MV-4-11 (cell line): ENCODE measurements around the gene TPRG1L.

Experiments used
- DNase-seq: peaks from one replicate; lab custom pipeline; 2025; lab: John Stamatoyannopoulos, UW

TPRG1L gene

GRCh38 chr1:3663999-3664699 is 39.3 kb downstream of the TPRG1L start:
- DNase-seq = no peak

- DNase-seq = no peak
Measured at GRCh38 chr1:3664700-3665375, 40.0 kb downstream of the TPRG1L start.

DNA sequence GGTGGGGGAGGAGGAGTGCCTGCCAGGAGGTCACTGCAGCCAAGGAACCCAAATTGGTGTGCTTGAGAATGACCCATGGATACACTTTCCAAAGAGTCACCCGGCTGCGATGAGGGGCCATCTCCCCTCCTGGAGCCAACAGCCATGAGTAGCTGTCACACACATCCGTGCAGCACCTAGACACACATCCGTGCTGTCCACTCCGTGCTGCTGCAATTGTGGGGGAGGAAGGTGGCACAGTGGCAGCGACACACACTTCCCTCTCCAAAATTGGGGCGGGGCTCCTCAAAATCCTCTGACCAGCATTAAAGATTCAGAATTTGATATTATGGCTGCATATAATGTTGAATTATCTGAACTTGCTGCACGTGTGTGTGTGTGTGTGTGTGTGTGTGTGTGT is 43.3 kb downstream of the TPRG1L start:
- no peak for DNase-seq

- DNase-seq = peak; percentile 70
Measured at GRCh38 chr1:3668585-3669300, 43.9 kb downstream of the TPRG1L start.

DNA sequence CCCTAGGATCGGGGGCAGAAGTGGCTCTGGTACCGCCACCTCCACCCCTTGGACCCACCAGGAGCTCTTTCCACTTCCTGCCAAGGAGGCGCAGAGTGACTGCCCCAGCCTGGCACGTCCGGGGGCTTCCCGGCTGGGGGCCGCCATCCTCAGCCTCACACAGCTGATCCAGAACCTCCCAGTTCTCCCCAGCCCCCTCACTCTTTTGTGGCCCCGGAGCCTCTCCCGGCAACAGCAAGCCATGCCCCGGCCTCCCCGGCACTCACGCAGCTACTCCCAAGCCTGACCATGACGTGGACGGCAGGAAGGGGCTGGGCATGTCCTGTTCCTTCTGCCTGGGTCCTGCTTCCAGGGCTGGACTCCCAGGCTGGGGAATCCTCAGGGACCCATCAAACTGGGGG is 44.6 kb downstream of the TPRG1L start:
- no peak for DNase-seq

- DNase-seq = no peak
Measured at GRCh38 chr1:3669971-3670431, 45.2 kb downstream of the TPRG1L start.

- no peak for DNase-seq
Measured at GRCh38 chr1:3670823-3671265, 46.0 kb downstream of the TPRG1L start.

DNA sequence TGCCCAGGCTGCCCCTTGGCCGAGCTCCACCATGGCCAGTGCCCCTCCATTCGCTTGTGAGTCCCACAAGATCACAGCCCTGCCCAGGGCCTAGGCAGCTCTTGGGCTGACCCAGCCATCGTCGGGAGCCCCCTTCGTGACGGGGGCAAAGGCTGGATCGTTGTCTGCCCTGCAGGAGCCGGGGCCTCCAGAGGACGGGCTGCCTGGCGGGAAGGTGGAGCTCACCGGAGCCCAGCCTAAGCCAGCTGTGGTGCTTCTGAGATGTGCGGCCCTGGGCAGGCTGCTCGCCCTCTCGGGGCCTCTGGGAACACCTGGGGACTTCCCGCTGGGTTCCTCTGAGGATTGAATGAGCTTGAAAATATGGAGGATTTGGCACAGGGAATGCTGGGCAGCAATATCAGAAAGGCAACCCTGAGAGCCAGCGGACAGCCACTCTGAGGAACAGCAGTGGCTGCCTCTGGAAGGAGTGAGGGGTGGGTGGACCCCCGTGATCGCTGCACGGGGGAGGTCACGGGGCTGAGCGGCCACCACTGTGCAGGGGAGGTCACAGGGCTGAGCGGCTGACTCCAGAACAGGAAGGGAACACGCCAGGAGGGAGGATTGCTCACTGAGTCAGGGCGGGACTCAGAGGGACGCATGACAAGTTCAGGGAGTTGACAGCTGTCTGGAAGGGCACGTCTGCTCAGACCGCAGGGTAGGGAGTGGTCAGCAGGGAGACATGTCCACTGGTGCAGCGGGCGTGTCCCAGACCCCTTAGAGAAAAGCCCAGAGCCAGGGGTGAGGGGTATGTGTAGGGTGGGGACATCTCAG is 46.8 kb downstream of the TPRG1L start:
- DNase-seq = no peak

- no peak for DNase-seq
Measured at GRCh38 chr1:3672231-3672970, 47.6 kb downstream of the TPRG1L start.

GRCh38 chr1:3672971-3673361 is 48.2 kb downstream of the TPRG1L start:
- no peak for DNase-seq

- no peak for DNase-seq
Measured at GRCh38 chr1:3673381-3674099, 48.7 kb downstream of the TPRG1L start.

GRCh38 chr1:3674100-3675094 is 49.6 kb downstream of the TPRG1L start:
- DNase-seq = no peak

DNA sequence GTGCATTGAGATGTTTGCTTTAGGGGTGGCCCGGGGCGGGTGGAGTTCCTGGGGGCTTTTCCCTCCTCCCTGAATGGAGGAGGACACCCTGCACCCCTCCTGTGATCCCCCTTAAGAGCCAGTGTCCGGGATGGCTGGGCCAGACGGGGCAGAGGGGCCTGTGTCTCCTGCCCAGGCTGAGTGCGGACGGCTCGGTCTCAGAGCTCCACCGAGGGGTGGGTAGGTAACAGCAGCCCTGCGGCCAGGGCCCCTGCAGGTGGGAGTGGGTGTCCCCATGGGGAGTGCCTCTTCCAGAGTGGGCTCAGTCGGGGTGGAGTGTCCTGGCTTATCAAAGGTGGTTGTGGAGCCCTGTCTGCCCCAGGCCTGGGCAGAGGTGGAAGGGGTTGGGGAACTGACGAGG is 50.6 kb downstream of the TPRG1L start:
- DNase-seq = no peak

DNA sequence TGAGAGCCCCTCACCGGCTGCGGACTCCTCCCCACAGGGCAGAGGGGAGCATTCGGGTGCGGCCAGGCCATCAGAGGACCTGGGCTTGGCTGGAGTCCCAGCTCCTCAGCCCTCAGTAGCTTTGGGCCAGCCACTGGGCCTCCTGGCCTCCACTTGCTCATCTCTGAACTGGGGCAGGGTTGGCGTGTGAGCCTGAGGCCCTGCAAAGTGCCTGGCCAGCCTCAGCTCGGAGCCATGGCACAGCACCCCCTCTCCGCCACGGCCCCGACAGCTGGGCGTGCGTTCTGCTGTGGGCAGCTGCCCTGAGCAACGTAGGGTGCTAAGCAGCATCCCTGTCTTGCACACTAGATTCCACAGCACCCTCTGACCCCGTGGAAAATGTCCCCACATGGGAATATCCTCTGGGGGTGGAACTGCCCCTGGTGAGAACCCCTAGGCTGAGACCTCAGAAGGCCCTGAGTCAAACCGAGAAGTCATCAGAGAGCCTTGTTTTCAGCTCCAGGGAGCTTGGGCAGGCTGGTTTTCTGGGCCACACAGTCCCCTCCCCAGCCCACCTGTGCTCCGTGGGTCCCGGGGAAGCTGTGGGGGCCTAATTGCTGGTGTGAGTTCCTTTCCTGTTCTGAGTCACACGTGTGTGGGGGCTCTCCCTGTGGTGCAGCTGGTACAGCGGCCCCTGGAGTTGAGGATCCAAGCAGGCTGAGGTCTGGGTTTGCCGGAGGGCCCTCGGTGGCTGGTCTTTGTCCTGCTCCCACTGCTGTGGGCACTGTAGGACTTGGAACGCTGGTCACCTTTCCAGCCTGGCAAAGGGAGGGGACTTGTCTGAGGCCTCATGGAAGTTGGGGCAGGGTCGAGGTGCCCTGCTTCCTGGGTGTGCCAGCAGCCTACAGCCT is 52.0 kb downstream of the TPRG1L start:
- DNase-seq = peak; percentile 57

GRCh38 chr1:3677484-3677883 is 52.7 kb downstream of the TPRG1L start:
- DNase-seq = peak; percentile 80

DNA sequence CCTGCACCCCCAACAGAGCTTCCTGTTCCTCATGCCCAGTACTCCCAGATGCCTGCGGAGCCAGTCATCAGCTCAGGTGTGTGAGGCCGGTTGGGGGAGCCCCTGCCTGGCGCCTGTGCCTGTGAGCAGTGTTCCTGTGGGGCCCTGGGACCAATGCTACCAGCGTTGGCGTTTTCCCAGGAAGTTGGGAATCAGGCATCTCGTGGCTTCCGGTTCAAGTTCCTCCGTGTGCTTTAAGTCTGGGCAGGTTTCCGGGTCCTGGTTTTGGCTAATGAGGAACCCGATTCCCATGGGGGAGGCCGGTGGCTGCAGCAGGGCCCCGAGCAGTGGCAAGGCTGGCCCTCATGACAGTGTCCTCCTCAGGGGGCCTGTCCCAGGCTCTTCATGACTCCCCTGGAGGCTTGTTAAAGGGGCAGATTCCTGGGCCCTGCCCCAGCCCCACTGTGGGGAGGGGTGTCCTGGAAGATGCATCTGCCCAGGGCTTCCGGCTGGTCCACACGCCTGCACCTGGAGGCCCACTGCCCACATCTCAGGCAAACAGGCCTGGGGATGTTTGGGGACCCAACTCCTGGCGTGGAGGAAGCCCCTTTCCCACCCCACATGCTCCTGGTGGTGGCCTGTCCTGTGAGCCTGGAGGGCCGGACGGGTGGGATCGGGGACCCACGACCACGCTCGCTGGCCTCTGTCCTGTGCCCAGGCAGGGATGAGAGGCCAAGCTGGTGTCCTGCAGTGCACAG is 53.7 kb downstream of the TPRG1L start:
- peak; percentile 9 for DNase-seq

GRCh38 chr1:3679098-3679555 is 54.3 kb downstream of the TPRG1L start:
- peak; percentile 49 for DNase-seq
